Subcutaneous abdominal adipose tissue (tissue), 5 donors: ENCODE results near the gene OR1A2.
"Not testable (repeated sequence)": the region's sequence is repeated elsewhere in the genome, so short reads cannot be mapped to it uniquely, and the experiment has no call there.

Source experiments
- H3K27ac ChIP-seq: one replicate; pipeline ENCODE4 v1.7.0; 2013; ENCODE audit warnings: low read depth, mild to moderate bottlenecking, inconsistent platforms, low read length, moderate library complexity
- H3K27me3 ChIP-seq, 5 donors: one replicate each; pipeline ENCODE4 v1.7.0; 2013; ENCODE audit warnings: low read length in 5 of 5, inconsistent platforms in 1 of 5; ENCODE audit not compliant: control insufficient read depth in 5 of 5, insufficient read depth in 4 of 5
- H3K36me3 ChIP-seq, 5 donors: one replicate each; pipeline ENCODE4 v1.7.0; 2013; ENCODE audit warnings: low read length in 5 of 5; ENCODE audit not compliant: control insufficient read depth in 5 of 5, insufficient read depth in 5 of 5
- H3K4me1 ChIP-seq, 5 donors: one replicate each; pipeline ENCODE4 v1.7.0; 2013; ENCODE audit warnings: low read length in 5 of 5, mild to moderate bottlenecking in 3 of 5, moderate library complexity in 1 of 5; ENCODE audit not compliant: control insufficient read depth in 5 of 5, insufficient read depth in 5 of 5
- H3K4me3 ChIP-seq, 5 donors: one replicate each; pipeline ENCODE4 v1.7.0; 2013; ENCODE audit warnings: low read length in 5 of 5, low read depth in 1 of 5
- H3K9ac ChIP-seq, 5 donors: one replicate each; pipeline ENCODE4 v1.7.0; 2013; ENCODE audit warnings: low read length in 5 of 5, mild to moderate bottlenecking in 4 of 5, moderate library complexity in 3 of 5
- H3K9me3 ChIP-seq, 5 donors: one replicate each; pipeline ENCODE4 v1.7.0; 2013; ENCODE audit warnings: low read length in 5 of 5; ENCODE audit not compliant: control insufficient read depth in 5 of 5
- donor health status: healthy.
- donor health status: healthy.
- donor health status: healthy.
- donor health status: healthy.
- donor health status: healthy.

OR1A2 gene

GRCh38 chr17:3197219-3197618 is at the start of gene OR1A2:
Gene OR1A2, plus strand, starts transcription at chr17:3197519. Its CDS starts 0 bp downstream, at chr17:3197519.
- H3K4me1 ChIP-seq, result no peaks in the 10 kb centered on the region
- no peaks in the 10 kb centered on the region for H3K36me3 ChIP-seq
- H3K9me3 ChIP-seq, result peaks cover 0 to 14% (median 3%) of the 10 kb centered on the region in 5 donors
- H3K27ac ChIP-seq, result no peak within 1 kb of the TSS
- H3K9ac ChIP-seq, result no peak within 1 kb of the TSS
- peaks cover 0 to 7% (median 0%) of the 10 kb centered on the region in 5 donors for H3K27me3 ChIP-seq
- no peak within 1 kb of the TSS for H3K4me3 ChIP-seq

GRCh38 chr17:3157218-3157617 is 40.1 kb upstream of the OR1A2 start:
- no peaks in the 10 kb centered on the region for H3K36me3 ChIP-seq
- peaks cover 0 to 4% (median 0%) of the 10 kb centered on the region in 5 donors for H3K9me3 ChIP-seq
- no peak overlapping the region for H3K9ac ChIP-seq
- no peaks in the 10 kb centered on the region for H3K4me1 ChIP-seq
- no peak overlapping the region for H3K4me3 ChIP-seq
- peaks cover 4 to 11% (median 7%) of the 10 kb centered on the region in 5 donors for H3K27me3 ChIP-seq
- H3K27ac ChIP-seq, result no peak overlapping the region

GRCh38 chr17:3167574-3167973 is 29.7 kb upstream of the OR1A2 start:
- Histone ChIP-seq H3K9me3 (peaks cover 3 to 20% (median 12%) of the 10 kb centered on the region in 5 donors), H3K4me3 (no peak overlapping the region), H3K36me3 (no peaks in the 10 kb centered on the region)

GRCh38 chr17:3189961-3190360 is 7.4 kb upstream of the OR1A2 start:
- no peaks in the 10 kb centered on the region for H3K36me3 ChIP-seq
- no peaks in the 10 kb centered on the region for H3K9me3 ChIP-seq
- no peaks in the 10 kb centered on the region for H3K4me1 ChIP-seq
- H3K4me3 ChIP-seq, result no peak overlapping the region
- H3K9ac ChIP-seq, result no peak overlapping the region
- no peak overlapping the region for H3K27ac ChIP-seq
- peaks cover 0 to 3% (median 0%) of the 10 kb centered on the region in 5 donors for H3K27me3 ChIP-seq

More at GRCh38 chr17:3167574-3167973, 29.7 kb upstream of the OR1A2 start:
- Histone ChIP-seq H3K27me3 (peaks cover 0 to 9% (median 2%) of the 10 kb centered on the region in 5 donors), H3K4me1 (no peaks in the 10 kb centered on the region), H3K27ac (no peak overlapping the region), H3K9ac (no peak overlapping the region)

GRCh38 chr17:3207367-3207766 is 10.0 kb downstream of the OR1A2 start, which contains the start of gene OR1A1:
Gene OR1A1, plus strand, starts transcription at chr17:3207667. Its CDS starts 7,954 bp downstream, at chr17:3215621.
- Histone ChIP-seq H3K4me3 (no peak within 1 kb of the TSS), H3K9me3 (peaks cover 0 to 10% (median under 1%) of the 10 kb centered on the region in 5 donors), H3K27ac (no peak within 1 kb of the TSS), H3K27me3 (no peaks in the 10 kb centered on the region), H3K4me1 (no peaks in the 10 kb centered on the region), H3K36me3 (no peaks in the 10 kb centered on the region), H3K9ac (no peak within 1 kb of the TSS)

- no peaks in the 10 kb centered on the region for H3K36me3 ChIP-seq
- no peak overlapping the region for H3K27ac ChIP-seq
- peaks cover 0 to 8% (median 0%) of the 10 kb centered on the region in 5 donors for H3K9me3 ChIP-seq
- H3K9ac ChIP-seq, result no peak overlapping the region
- no peaks in the 10 kb centered on the region for H3K4me1 ChIP-seq
- H3K27me3 ChIP-seq, result peaks cover 0 to 3% (median 0%) of the 10 kb centered on the region in 5 donors
- no peak overlapping the region for H3K4me3 ChIP-seq
These were observed 11.2 kb downstream of the OR1A2 start for GRCh38 chr17:3208484-3208883.

- H3K4me1 ChIP-seq, result no peaks in the 10 kb centered on the region
- no peak overlapping the region for H3K27ac ChIP-seq
- H3K36me3 ChIP-seq, result no peaks in the 10 kb centered on the region
- peaks cover 0 to 2% (median 0%) of the 10 kb centered on the region in 5 donors for H3K9me3 ChIP-seq
- H3K9ac ChIP-seq, result no peak overlapping the region
- H3K27me3 ChIP-seq, result peaks cover 0 to 3% (median 0%) of the 10 kb centered on the region in 5 donors
- H3K4me3 ChIP-seq, result no peak overlapping the region
These were observed 15.7 kb downstream of the OR1A2 start for GRCh38 chr17:3213001-3213400.

GRCh38 chr17:3213587-3213986 is 16.3 kb downstream of the OR1A2 start:
- Histone ChIP-seq H3K36me3 (no peaks in the 10 kb centered on the region), H3K4me1 (no peaks in the 10 kb centered on the region), H3K4me3 (no peak overlapping the region), H3K27me3 (peaks cover 0 to 3% (median 0%) of the 10 kb centered on the region in 5 donors), H3K9me3 (peaks cover 0 to 3% (median 2%) of the 10 kb centered on the region in 5 donors), H3K27ac (no peak overlapping the region), H3K9ac (no peak overlapping the region)

GRCh38 chr17:3219978-3220377 is 22.7 kb downstream of the OR1A2 start:
- not testable (repeated sequence) for H3K9me3 ChIP-seq, H3K27ac ChIP-seq, H3K9ac ChIP-seq, H3K4me3 ChIP-seq, H3K36me3 ChIP-seq, H3K27me3 ChIP-seq, H3K4me1 ChIP-seq

- Histone ChIP-seq H3K9ac (no peak overlapping the region), H3K9me3 (peaks cover 0 to 4% (median 1%) of the 10 kb centered on the region in 5 donors), H3K27me3 (no peaks in the 10 kb centered on the region), H3K4me3 (no peak overlapping the region), H3K27ac (no peak overlapping the region), H3K4me1 (no peaks in the 10 kb centered on the region), H3K36me3 (no peaks in the 10 kb centered on the region)
These were observed 24.5 kb downstream of the OR1A2 start for GRCh38 chr17:3221850-3222249.
